Spleen (tissue), 7 donors: ENCODE results near the gene CTAGE15.
"Not testable (repeated sequence)": the region's sequence is repeated elsewhere in the genome, so short reads cannot be mapped to it uniquely, and the experiment has no call there.

Experiments
- POLR2A ChIP-seq, 3 donors: fragments of 450-650 bp; IDR thresholded peaks; one replicate each; pipeline ENCODE4 v1.5.1; 2017; ENCODE audit warnings: antibody characterized with exemption in 3 of 3, mild to moderate bottlenecking in 1 of 3
- POLR2AphosphoS5 ChIP-seq, 3 donors: sonication (generic); formaldehyde crosslinking; IDR thresholded peaks; one replicate each; pipeline ENCODE4 v1.5.1; 2017; ENCODE audit warnings: antibody characterized with exemption in 3 of 3
- TF ChIP-seq, protein P1 (sequence below), 11 experiments: fragments of 200-600 bp in 7 of 11; fragments of 450-650 bp in 4 of 11; sonication (generic) in 4 of 11; IDR thresholded peaks in 8 of 11; conservative IDR thresholded peaks in 3 of 11; 1 replicate in 7 of 11; 2 replicates in 4 of 11; pipeline versions ENCODE4 v1.4.0 to v1.8.0; 2016 to 2021; ENCODE audit warnings: antibody characterized with exemption in 11 of 11, inconsistent platforms in 4 of 11, mild to moderate bottlenecking in 1 of 11
- donor health status: DM: no; HTN: no; CAD: no; lungs with moderate emphysema.
- donor health status: DM: no; HTN: no; CAD: no.
- donor health status: DM: no; HTN: no; CAD: no.

DNA sequence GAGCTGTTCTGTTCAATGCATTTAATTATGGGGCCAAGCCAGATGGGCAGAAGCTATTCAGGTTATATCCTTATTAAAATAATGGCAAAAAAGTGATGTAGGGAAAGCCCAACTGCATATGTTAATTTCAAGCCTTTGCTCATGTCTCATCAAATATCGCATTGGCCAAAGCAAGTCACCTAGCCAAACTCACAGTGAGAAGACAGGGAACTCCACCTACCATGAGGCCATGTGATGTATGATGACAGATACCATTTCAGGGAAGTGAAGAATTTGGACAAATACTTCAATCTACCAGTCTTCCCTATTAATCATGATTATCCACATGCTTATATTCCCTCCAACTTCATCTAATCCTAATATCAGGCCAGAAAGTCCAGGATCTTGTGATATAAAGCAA lies 35.2 kb upstream of the CTAGE15 start:
- not testable (repeated sequence) for TF ChIP-seq POLR2A, POLR2AphosphoS5 (IDR thresholded peaks at IDR 0.05)
- TF ChIP-seq, protein P1, sequence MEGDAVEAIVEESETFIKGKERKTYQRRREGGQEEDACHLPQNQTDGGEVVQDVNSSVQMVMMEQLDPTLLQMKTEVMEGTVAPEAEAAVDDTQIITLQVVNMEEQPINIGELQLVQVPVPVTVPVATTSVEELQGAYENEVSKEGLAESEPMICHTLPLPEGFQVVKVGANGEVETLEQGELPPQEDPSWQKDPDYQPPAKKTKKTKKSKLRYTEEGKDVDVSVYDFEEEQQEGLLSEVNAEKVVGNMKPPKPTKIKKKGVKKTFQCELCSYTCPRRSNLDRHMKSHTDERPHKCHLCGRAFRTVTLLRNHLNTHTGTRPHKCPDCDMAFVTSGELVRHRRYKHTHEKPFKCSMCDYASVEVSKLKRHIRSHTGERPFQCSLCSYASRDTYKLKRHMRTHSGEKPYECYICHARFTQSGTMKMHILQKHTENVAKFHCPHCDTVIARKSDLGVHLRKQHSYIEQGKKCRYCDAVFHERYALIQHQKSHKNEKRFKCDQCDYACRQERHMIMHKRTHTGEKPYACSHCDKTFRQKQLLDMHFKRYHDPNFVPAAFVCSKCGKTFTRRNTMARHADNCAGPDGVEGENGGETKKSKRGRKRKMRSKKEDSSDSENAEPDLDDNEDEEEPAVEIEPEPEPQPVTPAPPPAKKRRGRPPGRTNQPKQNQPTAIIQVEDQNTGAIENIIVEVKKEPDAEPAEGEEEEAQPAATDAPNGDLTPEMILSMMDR (IDR thresholded peaks at IDR 0.05 in 8 of 11, conservative IDR thresholded peaks at IDR 0.05 in 3 of 11): not testable (repeated sequence)
